Measurements from ENCODE around the gene FLRT1.

The FLRT1 gene

GRCh38 chr11:64007160-64007628 lies 28.5 kb upstream of the FLRT1 start:
- no peak for DNase-seq (ENCODE audit: low read depth)
- TF ChIP-seq CTCF (IDR thresholded peaks at IDR 0.05; ENCODE audit: insufficient read depth, low read depth, low read length, missing control alignments): no peak
- H3K4me3 ChIP-seq (ENCODE audit: low read length): peak overlapping the region; percentile 25

- peak; percentile 21 for DNase-seq (ENCODE audit: low read depth)
- peak overlapping the region; percentile 25 for H3K4me3 ChIP-seq (ENCODE audit: low read length)
- no peak for TF ChIP-seq CTCF (IDR thresholded peaks at IDR 0.05; ENCODE audit: insufficient read depth, low read depth, low read length, missing control alignments)
Observed at GRCh38 chr11:64007629-64008282, 28.0 kb upstream of the FLRT1 start.

- H3K4me3 ChIP-seq (ENCODE audit: low read length): no peak overlapping the region
- no peak for TF ChIP-seq CTCF (IDR thresholded peaks at IDR 0.05; ENCODE audit: insufficient read depth, low read depth, low read length, missing control alignments)
- DNase-seq (ENCODE audit: low read depth): no peak
Observed at GRCh38 chr11:64008283-64008913, 27.3 kb upstream of the FLRT1 start.

GRCh38 chr11:64008914-64009633 lies 26.7 kb upstream of the FLRT1 start:
- H3K4me3 ChIP-seq (ENCODE audit: low read length): no peak overlapping the region
- no peak for DNase-seq (ENCODE audit: low read depth)
- TF ChIP-seq CTCF (IDR thresholded peaks at IDR 0.05; ENCODE audit: insufficient read depth, low read depth, low read length, missing control alignments): peak; percentile 6

- H3K4me3 ChIP-seq (ENCODE audit: low read length): no peak overlapping the region
- TF ChIP-seq CTCF (IDR thresholded peaks at IDR 0.05; ENCODE audit: insufficient read depth, low read depth, low read length, missing control alignments): no peak
- DNase-seq (ENCODE audit: low read depth): no peak
Observed at GRCh38 chr11:64009710-64010109, 26.0 kb upstream of the FLRT1 start.

GRCh38 chr11:64010783-64011182 lies 24.9 kb upstream of the FLRT1 start:
- no peak for TF ChIP-seq CTCF (IDR thresholded peaks at IDR 0.05; ENCODE audit: insufficient read depth, low read depth, low read length, missing control alignments)
- H3K4me3 ChIP-seq (ENCODE audit: low read length): no peak overlapping the region
- DNase-seq (ENCODE audit: low read depth): no peak
